Measurements from ENCODE around the gene AFF2. TPM values are rescaled to one million over a fixed set of nuclear protein-coding genes. Genes with fewer than 3 reads are reported as not detected.

The AFF2 gene
- total RNA-seq, 4 donors from 2014 or later: 0.27 to 0.32 TPM; not detected in 2

DNA sequence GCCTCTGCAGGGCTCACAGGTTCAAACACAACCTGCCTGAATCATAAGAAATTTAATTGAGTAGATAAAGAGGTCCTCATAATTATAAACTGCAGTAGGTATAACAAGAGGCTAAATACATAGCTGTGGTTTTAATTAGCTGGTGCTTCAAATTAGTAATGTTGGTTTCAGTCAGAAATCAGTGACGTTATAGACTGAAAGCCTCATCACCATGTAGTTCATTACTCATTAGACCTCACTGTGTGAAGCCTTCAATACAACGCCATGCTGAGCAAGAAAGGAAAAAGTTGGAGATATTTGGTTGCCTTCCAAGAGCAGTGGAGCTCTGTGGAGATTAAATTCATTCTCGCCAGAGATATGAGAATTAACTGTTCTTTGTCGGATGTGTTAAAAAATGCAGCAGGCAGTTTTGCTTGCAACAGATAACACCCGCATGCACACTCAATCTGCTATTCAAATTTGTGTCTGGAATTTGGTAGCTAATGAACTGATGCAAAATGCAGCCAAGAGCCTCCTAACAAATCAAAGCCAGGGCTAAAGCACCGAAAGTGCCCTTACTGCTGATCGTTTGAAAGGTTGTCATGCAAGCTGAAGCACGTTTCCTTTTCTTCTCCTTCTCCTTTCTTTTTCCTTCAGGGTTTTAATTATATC, 148.9 kb downstream of the AFF2 start:
- in situ Hi-C loops (cut with MboI; ENCODE audit: low pct_ligation_motif_present in 1 of 4, low pct_unique_long_range_greater_than_20kb in 1 of 4, low sequenced_read_pairs in 3 of 4) (no loop called here), intact Hi-C loops (cut with DNase I; ENCODE audit: low total_unique reads) (no loop called here)
- Histone ChIP-seq H3K27me3 (no peaks in the 10 kb centered on the region), H3K36me3 (no peaks in the 10 kb centered on the region), H3K9me3 (no peaks in the 10 kb centered on the region), H3K4me3 (no peak overlapping the region), H3K4me1 (no peaks in the 10 kb centered on the region), H3K27ac (no peak overlapping the region)
- WGBS, 2 donors (ENCODE audit: low coverage in 1 of 2): 66% methylated on average over 8 of the region's 8 CpGs; no CpG with 5 or more reads in 1 of the 2 donors
- no peak for DNase-seq
- no peak for TF ChIP-seq POLR2A (IDR thresholded peaks at IDR 0.05)
- TF ChIP-seq, protein P1, sequence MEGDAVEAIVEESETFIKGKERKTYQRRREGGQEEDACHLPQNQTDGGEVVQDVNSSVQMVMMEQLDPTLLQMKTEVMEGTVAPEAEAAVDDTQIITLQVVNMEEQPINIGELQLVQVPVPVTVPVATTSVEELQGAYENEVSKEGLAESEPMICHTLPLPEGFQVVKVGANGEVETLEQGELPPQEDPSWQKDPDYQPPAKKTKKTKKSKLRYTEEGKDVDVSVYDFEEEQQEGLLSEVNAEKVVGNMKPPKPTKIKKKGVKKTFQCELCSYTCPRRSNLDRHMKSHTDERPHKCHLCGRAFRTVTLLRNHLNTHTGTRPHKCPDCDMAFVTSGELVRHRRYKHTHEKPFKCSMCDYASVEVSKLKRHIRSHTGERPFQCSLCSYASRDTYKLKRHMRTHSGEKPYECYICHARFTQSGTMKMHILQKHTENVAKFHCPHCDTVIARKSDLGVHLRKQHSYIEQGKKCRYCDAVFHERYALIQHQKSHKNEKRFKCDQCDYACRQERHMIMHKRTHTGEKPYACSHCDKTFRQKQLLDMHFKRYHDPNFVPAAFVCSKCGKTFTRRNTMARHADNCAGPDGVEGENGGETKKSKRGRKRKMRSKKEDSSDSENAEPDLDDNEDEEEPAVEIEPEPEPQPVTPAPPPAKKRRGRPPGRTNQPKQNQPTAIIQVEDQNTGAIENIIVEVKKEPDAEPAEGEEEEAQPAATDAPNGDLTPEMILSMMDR (IDR thresholded peaks at IDR 0.05): no peak
- no peak for TF ChIP-seq POLR2AphosphoS5 (IDR thresholded peaks at IDR 0.05)
- TF ChIP-seq EP300 (IDR thresholded peaks at IDR 0.05; ENCODE audit: low read depth): no peak

DNA sequence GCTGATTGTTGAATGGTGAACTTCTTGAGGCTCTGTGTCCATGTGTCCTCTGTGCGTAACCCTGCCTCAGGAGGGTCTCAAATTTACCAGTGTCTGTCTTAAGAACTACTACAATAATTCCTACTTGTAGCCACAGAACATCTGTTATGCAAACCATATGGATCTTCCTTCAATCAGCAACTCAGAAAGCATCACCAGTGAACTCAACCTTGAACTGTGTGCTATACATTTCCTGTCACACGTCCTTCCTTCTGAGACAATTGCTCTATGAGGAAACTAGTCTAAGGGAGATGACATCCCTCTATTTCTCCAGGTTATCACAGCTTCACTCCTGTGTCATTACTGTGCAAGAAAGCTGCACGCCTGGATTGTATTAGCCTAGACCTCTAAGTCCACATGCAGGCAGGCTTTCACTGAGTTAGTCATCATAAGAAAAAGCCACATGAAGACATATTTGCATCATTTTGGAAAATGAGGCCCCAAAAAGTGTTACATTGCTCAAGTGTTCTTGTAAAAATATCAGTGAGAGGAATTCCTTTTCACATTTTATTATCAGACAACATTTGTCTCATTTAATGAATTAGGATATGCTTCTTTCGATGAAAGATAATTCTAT, 157.8 kb downstream of the AFF2 start:
- no peak for TF ChIP-seq EP300 (IDR thresholded peaks at IDR 0.05; ENCODE audit: low read depth)
- no peak for TF ChIP-seq POLR2AphosphoS5 (IDR thresholded peaks at IDR 0.05)
- TF ChIP-seq, protein P1 (IDR thresholded peaks at IDR 0.05): no peak
- 65 to 71% methylated on average over 1 to 4 of the region's 4 CpGs for WGBS, 2 donors (ENCODE audit: low coverage in 1 of 2)
- in situ Hi-C loops (cut with MboI; ENCODE audit: low pct_ligation_motif_present in 1 of 4, low pct_unique_long_range_greater_than_20kb in 1 of 4, low sequenced_read_pairs in 3 of 4) (no loop called here), intact Hi-C loops (cut with DNase I; ENCODE audit: low total_unique reads) (no loop called here)
- Histone ChIP-seq H3K27me3 (no peaks in the 10 kb centered on the region), H3K9me3 (no peaks in the 10 kb centered on the region), H3K36me3 (no peaks in the 10 kb centered on the region), H3K4me1 (no peaks in the 10 kb centered on the region), H3K4me3 (no peak overlapping the region), H3K27ac (no peak overlapping the region)
- no peak for DNase-seq

DNA sequence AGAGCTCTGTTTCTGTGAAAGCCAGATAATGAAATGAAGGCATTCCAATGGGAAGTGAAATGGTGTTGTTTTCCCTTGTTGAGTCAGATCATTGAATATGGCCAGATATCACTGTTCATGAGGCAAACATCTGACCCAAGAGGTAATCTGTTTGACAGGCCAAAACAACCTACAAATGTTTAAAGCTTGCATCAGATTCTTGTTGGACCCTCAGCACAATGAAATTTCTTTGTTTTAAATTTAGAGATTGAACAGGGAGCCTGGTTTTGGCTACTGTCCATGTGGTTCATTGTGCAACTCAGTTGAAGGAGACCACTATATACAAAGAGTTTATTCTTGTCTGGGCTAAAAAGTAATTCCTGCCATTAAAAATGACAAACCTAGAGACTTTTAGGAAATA, 159.1 kb downstream of the AFF2 start:
- DNase-seq: no peak
- H3K4me1 ChIP-seq: no peaks in the 10 kb centered on the region
- H3K27ac ChIP-seq: no peak overlapping the region
- H3K4me3 ChIP-seq: no peak overlapping the region
- no peak for TF ChIP-seq EP300 (IDR thresholded peaks at IDR 0.05; ENCODE audit: low read depth)
- no peak for TF ChIP-seq POLR2AphosphoS5 (IDR thresholded peaks at IDR 0.05)
- TF ChIP-seq, protein P1 (IDR thresholded peaks at IDR 0.05): no peak
- TF ChIP-seq POLR2A (IDR thresholded peaks at IDR 0.05): no peak
- H3K27me3 ChIP-seq: no peaks in the 10 kb centered on the region
- H3K36me3 ChIP-seq: no peaks in the 10 kb centered on the region
- intact Hi-C loops (cut with DNase I; ENCODE audit: low total_unique reads): no loop called here
- H3K9me3 ChIP-seq: no peaks in the 10 kb centered on the region
- in situ Hi-C loops (cut with MboI; ENCODE audit: low pct_ligation_motif_present in 1 of 4, low pct_unique_long_range_greater_than_20kb in 1 of 4, low sequenced_read_pairs in 3 of 4): no loop called here

DNA sequence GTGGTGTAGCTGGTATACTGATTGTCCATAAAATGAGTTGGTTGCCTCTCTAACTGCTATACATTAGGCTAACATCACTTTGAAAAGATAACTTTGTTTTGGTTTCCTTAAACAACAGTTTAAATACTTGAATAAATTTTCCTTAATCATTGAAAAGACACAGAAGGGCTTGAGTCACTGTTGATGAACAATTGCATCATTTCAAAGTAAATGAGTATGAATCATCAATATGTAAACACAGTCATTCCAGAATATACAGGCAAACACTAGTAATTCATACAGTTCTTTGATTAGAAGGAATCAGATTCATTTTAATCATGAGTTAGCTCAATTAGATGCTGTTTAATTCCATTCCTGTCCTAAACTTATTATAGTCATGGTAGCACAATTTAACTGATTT, 160.6 kb downstream of the AFF2 start:
- intact Hi-C loops (cut with DNase I; ENCODE audit: low total_unique reads) (no loop called here), in situ Hi-C loops (cut with MboI; ENCODE audit: low pct_ligation_motif_present in 1 of 4, low pct_unique_long_range_greater_than_20kb in 1 of 4, low sequenced_read_pairs in 3 of 4) (no loop called here)
- no peak for TF ChIP-seq EP300 (IDR thresholded peaks at IDR 0.05; ENCODE audit: low read depth)
- no peak for TF ChIP-seq POLR2AphosphoS5 (IDR thresholded peaks at IDR 0.05)
- no peak for TF ChIP-seq POLR2A (IDR thresholded peaks at IDR 0.05)
- TF ChIP-seq, protein P1 (IDR thresholded peaks at IDR 0.05): no peak
- Histone ChIP-seq H3K9me3 (no peaks in the 10 kb centered on the region), H3K4me3 (no peak overlapping the region), H3K27ac (no peak overlapping the region), H3K36me3 (no peaks in the 10 kb centered on the region), H3K27me3 (no peaks in the 10 kb centered on the region), H3K4me1 (no peaks in the 10 kb centered on the region)
- DNase-seq: no peak
